GM12801 (cell line): ENCODE measurements around the gene TTC21B.

Experiments
- TF ChIP-seq, protein P1 (sequence below): IDR thresholded peaks from one replicate; pipeline ENCODE4 v1.5.1; 2011; ENCODE audit warnings: control low read depth; ENCODE audit not compliant: insufficient read length; ENCODE audit errors: extremely low read depth

Gene TTC21B

DNA sequence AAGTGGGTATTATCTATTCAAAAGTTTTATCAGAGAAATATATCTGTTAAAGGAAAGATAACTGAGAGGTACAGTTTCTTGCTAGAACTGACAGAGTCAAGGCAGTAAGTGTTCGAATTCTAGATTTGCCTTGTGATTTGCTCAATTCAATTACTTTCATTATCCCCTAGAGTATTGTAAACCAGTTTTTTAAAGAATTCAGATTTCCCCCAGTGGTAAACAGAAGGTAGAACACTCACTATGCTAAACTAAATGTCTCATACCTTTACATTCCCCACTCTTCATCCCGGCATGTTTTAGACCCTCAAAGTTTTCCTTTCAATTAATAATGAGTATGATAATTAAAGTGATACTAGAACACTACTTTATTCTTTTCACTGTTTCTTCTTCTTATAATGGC lies 28.6 kb downstream of the TTC21B start:
- TF ChIP-seq, protein P1, sequence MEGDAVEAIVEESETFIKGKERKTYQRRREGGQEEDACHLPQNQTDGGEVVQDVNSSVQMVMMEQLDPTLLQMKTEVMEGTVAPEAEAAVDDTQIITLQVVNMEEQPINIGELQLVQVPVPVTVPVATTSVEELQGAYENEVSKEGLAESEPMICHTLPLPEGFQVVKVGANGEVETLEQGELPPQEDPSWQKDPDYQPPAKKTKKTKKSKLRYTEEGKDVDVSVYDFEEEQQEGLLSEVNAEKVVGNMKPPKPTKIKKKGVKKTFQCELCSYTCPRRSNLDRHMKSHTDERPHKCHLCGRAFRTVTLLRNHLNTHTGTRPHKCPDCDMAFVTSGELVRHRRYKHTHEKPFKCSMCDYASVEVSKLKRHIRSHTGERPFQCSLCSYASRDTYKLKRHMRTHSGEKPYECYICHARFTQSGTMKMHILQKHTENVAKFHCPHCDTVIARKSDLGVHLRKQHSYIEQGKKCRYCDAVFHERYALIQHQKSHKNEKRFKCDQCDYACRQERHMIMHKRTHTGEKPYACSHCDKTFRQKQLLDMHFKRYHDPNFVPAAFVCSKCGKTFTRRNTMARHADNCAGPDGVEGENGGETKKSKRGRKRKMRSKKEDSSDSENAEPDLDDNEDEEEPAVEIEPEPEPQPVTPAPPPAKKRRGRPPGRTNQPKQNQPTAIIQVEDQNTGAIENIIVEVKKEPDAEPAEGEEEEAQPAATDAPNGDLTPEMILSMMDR = no peak

DNA sequence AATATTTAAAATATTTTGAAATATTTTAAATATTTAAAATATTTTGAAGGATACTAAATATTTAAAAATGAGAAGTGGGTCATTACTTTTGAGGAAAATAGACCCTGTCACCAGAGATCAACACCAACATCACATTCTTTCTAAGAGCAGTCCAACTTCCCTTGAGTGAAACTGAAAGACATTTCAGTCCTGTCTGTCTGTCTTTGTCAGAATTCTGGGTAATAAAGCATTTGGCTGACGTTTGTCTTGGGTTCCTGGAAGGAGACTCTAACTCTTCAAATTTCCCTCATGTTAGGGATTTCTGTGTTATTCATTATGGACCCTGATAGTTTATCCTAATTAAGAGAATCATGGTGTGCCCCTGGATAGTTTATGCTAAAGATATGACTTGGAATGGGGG lies 32.8 kb downstream of the TTC21B start:
- TF ChIP-seq, protein P1 = no peak

DNA sequence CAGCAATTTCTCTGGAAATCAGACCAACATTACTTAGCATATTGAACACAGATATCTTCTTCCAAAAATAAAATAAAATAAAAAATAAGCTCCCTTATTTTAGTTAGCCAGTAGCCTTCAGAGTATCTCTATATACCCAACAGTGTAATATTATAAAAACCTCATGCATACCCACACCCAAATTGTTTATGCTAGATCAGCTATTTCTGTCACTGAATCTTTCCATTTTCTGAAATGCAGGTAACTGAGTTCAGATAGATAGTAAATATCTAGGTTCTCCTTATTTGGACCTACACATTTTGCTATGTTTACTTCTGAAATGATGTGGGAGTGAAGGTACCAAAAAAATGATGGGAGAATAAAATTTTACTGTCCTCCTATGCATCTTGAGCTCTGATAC lies 39.9 kb downstream of the TTC21B start:
- TF ChIP-seq, protein P1 = no peak

DNA sequence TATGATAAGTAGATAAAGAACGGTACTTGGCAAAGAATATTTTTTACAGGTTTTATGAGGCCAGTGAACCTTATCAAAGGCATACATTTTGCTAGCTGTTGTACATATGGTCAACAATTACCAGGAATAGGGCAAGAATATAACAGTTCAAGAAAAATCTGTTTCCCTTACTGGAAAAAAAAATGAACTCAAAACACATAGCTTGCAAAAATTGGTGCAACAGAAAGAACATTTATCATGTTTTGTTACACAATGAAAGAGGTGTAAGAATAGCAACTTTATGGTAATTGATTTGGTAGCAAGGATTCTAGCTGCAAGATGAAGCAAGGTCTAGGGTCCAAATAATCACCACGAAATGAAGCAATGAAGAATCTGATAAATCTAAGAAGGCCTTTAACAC lies 41.6 kb downstream of the TTC21B start:
- TF ChIP-seq, protein P1 = no peak

DNA sequence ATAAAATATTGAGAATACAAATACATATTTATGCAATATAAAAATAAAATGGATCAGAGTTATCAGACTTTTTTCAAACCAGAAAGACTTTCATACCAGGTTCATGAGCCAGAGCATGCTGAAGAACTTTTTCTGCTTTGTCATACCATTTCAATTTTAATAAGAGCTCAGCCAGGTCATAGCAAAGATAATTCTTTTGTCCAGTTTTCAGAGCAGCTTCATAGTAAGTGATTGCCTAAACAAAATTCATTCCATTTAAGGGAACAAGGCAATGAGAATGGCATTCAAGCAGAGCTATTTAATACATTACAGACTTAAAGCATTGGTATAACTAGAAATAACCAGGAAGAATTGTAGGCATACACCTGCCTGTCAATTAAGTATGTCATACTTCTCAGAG lies 42.3 kb downstream of the TTC21B start:
- TF ChIP-seq, protein P1 = no peak

DNA sequence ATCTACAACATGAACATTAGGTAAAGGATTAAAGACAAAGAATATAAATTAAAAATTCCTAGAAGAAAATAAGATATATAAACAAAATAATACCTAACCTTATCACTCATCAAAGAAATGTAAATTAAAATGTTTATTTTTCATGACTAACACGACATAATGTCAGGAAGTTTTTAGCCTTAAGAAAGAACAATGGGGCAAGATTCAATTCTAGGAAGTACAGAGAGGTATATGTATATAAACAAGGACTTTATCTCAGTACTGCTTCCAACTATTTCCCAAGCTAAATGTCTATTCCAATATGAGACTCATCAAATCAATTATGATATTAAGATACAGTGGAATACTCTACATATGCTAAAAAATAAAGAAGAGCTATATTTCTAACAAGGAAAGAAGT lies 44.1 kb downstream of the TTC21B start:
- TF ChIP-seq, protein P1 = no peak

DNA sequence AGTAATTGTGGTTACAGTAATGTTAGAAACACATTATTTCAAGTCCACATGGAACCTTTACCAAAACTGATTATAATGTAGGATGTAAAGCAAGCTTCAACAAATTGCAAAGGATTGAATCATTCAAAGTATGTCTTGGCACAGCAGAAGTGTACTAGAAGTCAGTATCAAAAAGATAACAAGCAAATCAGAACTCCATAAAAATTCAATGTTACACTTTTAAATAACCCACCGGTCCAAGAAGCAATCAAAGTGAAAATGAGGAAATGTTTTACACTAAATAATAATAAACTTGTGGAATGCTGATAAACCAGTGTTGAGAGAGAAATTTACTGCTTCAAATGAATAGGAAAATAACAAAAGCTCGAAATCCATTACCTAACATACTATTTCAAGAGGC lies 47.7 kb downstream of the TTC21B start:
- TF ChIP-seq, protein P1 = no peak

DNA sequence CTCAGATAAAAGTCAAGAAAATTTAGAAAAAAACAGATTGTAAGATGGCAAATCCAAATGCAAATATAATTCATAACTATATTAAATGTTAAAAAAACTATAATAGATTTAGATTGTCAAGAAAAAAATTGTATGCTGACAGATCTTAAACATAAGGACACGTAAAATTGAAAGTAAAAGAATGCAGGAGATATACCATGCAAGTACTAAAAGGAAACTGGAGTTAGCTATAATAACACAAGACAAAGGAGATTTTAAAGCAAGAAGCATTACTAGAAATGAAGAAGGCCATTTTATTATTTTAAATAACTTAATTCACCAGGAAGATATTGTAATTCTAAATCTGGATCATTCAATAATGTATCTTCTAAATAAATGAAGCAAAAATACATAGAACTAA lies 48.3 kb downstream of the TTC21B start:
- TF ChIP-seq, protein P1 = no peak
